Activated naive CD8-positive, alpha-beta T cell treated with anti-CD3 and anti-CD28 coated beads, Interleukin-2, amount 50 U/mL, for 24 hours (primary cell): ENCODE data around the gene PKMYT1.

Experiments
- ATAC-seq: fragments of 150-1000 bp; cut with Tn5 transposase; one replicate; pipeline ENCODE4 v1.10.0; 2021
- DNase-seq: peaks from one replicate; pipeline ENCODE4 v3.0.0; 2021
- H3K27ac Mint-ChIP-seq: one replicate; pipeline ENCODE4 v1.8.0; 2021; ENCODE audit warnings: mild to moderate bottlenecking, mixed read lengths
- H3K27me3 Mint-ChIP-seq: one replicate; pipeline ENCODE4 v1.8.0; 2021; ENCODE audit warnings: mixed read lengths
- H3K36me3 Mint-ChIP-seq: one replicate; pipeline ENCODE4 v1.8.0; 2021; ENCODE audit warnings: low read depth, mixed read lengths
- H3K4me1 Mint-ChIP-seq: one replicate; pipeline ENCODE4 v1.8.0; 2021; ENCODE audit warnings: mixed read lengths
- H3K4me3 Mint-ChIP-seq: one replicate; pipeline ENCODE4 v1.8.0; 2021; ENCODE audit warnings: mild to moderate bottlenecking, moderate library complexity, mixed read lengths
- H3K9me3 Mint-ChIP-seq: one replicate; pipeline ENCODE4 v1.8.0; 2021; ENCODE audit warnings: mixed read lengths

The PKMYT1 gene

DNA sequence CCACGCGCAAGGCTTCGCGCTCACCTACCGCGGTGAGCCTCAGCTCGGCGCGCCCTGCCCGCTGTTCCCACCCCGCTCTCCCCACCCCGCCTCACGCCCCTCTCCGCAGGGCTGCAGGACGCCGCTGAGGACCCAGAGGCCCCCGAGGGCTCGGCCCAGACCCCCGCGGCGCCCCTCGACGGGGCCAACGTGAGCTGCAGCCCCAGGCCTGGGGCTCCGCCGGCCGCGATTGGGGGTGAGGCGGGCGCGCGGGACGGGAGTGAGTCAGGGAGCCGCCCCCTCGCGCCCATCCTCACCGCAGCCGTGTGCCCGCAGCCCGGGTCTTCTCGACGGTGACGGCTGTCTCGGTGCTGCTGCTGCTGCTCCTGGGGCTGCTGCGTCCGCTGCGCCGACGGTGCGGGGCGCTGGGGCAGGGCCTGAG lies 13.0 kb downstream of the PKMYT1 start:
- peaks cover 9% of the 10 kb centered on the region for H3K36me3 Mint-ChIP-seq
- H3K4me1 Mint-ChIP-seq: peaks cover 37% of the 10 kb centered on the region
- no peaks in the 10 kb centered on the region for H3K9me3 Mint-ChIP-seq
- H3K27ac Mint-ChIP-seq: no peak overlapping the region
- no peak overlapping the region for H3K4me3 Mint-ChIP-seq
- H3K27me3 Mint-ChIP-seq: peaks cover 36% of the 10 kb centered on the region
- ATAC-seq: no peak
- DNase-seq: no peak

DNA sequence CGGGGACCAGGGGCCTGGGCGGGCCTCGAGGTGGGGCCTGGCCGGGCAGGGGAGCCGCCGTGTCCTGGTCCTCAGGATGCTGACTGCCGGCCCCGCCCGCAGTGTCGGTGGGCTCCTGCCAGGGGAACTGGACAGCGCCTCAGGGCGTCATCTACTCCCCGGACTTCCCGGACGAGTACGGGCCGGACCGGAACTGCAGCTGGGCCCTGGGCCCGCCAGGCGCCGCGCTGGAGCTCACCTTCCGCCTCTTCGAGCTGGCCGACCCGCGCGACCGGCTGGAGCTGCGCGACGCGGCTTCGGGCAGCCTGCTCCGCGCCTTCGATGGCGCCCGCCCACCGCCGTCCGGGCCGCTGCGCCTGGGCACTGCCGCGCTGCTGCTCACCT lies 13.4 kb downstream of the PKMYT1 start:
- no peak overlapping the region for H3K27ac Mint-ChIP-seq
- ATAC-seq (no peak), DNase-seq (no peak)
- peaks cover 39% of the 10 kb centered on the region for H3K27me3 Mint-ChIP-seq
- peaks cover 37% of the 10 kb centered on the region for H3K4me1 Mint-ChIP-seq
- H3K9me3 Mint-ChIP-seq: no peaks in the 10 kb centered on the region
- H3K4me3 Mint-ChIP-seq: no peak overlapping the region
- H3K36me3 Mint-ChIP-seq: peaks cover 5% of the 10 kb centered on the region

DNA sequence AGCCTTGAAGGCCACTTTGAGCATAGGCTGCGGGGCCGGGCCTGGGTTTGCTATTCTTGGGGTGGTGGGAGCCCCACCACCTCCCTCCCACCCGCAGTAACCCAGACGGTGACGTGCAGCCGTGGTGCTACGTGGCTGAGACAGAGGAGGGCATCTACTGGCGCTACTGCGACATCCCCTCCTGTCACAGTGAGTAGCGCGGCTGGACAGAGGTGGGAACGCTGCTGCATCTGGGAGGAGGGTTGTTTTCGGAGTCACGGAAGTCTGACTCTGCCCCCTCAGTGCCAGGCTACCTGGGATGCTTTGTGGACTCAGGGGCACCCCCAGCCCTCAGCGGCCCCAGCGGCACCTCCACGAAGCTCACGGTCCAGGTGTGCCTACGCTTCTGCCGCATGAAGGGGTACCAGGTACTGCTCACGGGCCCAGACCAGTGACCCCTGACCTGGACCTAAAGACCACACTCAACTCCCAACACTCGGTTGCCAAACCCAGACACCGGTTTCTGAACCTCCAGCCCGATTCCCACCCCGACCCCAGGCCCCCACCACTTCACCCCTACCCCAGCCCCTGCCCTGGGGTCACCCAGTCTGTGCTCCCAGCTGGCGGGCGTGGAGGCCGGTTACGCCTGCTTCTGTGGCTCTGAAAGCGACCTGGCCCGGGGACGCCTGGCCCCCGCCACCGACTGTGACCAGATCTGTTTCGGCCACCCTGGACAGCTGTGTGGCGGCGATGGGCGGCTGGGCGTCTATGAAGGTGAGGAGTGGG lies 14.0 kb downstream of the PKMYT1 start:
- Mint-ChIP-seq H3K4me1 (peaks cover 38% of the 10 kb centered on the region), H3K36me3 (peaks cover 5% of the 10 kb centered on the region), H3K9me3 (no peaks in the 10 kb centered on the region), H3K27me3 (peaks cover 42% of the 10 kb centered on the region), H3K4me3 (no peak overlapping the region), H3K27ac (no peak overlapping the region)
- no peak for DNase-seq
- no peak for ATAC-seq

DNA sequence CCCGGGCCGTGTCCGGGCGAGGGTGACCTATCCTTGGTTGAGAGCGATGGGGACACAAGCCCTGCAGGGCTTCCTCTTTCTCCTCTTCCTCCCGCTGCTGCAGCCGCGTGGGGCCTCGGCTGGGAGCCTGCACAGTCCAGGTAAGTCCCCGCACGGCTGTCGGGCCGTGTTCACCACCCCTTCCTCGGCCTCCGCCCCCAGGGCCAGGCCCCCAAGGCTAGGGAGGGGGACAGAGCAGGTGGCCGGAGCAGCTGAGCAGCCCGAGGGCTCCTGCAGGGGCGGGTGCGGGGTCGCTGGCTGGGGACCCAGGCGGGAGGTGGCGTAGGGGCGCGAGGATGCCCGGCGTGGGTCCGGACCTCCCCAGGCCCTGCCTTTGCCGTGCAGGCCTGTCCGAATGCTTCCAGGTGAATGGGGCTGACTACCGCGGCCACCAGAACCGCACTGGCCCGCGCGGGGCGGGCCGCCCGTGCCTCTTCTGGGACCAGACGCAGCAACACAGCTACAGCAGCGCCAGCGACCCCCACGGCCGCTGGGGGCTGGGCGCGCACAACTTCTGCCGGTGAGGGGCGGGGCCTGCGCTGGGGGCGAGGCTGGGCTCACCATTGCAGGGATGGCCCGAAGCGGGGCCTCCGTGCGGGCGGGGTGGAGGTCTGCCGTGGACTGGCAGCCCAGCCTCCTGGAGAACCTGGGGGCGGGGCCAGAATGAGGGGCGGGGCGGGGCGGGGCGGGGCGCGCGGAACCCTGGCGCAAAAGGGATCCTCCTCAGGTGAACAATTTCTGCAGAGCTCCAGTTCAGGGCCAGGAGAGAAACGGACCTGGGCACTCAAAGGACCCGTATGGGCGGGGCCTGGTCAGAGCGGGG lies 15.5 kb downstream of the PKMYT1 start:
- peaks cover 43% of the 10 kb centered on the region for H3K27me3 Mint-ChIP-seq
- H3K27ac Mint-ChIP-seq: no peak overlapping the region
- no peaks in the 10 kb centered on the region for H3K9me3 Mint-ChIP-seq
- H3K4me1 Mint-ChIP-seq: peaks cover 30% of the 10 kb centered on the region
- H3K4me3 Mint-ChIP-seq: peak overlapping the region; percentile 76
- DNase-seq (peak; percentile 70), ATAC-seq (peak; percentile 17)
- H3K36me3 Mint-ChIP-seq: no peaks in the 10 kb centered on the region

DNA sequence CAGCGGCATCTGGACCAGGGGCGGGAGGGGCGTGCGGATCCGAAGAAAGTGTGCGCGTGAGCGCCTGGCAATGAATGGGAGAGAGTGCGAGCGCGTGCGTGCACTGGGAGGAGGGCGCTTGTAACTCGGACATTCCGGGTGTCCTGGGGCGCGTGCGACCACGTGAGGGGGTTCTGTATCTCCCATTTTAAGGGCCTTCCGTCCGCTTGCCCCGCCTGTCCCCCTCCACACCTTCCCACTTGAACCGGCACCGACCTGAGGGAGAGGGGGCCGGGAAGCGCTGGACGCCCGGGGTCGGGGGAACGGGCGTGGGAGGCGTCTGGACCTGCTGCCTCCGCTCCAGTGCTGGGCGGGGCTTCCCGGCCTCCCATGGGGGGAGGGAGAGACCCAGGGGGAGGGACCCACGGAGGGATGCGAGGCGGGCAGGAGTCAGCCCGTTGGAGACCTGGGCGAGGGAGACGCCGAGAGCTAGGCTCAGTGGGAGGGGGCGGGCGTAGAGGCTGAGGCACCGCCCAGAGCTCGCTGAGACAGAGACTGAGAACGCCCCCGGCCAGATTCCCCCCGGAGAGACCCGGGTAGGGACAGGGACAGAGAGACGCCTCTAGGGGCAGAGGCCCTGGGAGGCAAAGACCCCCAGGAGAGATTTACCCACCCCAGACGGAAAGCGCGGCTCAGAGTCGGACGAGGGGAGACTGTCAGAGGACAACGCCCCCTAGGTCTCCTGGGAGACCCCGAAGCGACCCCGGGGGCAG lies 16.3 kb downstream of the PKMYT1 start, which contains the start of gene KREMEN2:
TSS of gene KREMEN2 (plus strand) at position 553 of the 752 bp plus-strand sequence. CDS start 246 bp downstream, outside the sequence.
- Mint-ChIP-seq H3K27me3 (peaks cover 46% of the 10 kb centered on the region), H3K9me3 (no peaks in the 10 kb centered on the region), H3K27ac (no peak within 1 kb of the TSS), H3K4me1 (peaks cover 30% of the 10 kb centered on the region), H3K4me3 (peak within 1 kb of the TSS; percentile 76), H3K36me3 (no peaks in the 10 kb centered on the region)
- DNase-seq (peak; percentile 42), ATAC-seq (peak; percentile 13)

DNA sequence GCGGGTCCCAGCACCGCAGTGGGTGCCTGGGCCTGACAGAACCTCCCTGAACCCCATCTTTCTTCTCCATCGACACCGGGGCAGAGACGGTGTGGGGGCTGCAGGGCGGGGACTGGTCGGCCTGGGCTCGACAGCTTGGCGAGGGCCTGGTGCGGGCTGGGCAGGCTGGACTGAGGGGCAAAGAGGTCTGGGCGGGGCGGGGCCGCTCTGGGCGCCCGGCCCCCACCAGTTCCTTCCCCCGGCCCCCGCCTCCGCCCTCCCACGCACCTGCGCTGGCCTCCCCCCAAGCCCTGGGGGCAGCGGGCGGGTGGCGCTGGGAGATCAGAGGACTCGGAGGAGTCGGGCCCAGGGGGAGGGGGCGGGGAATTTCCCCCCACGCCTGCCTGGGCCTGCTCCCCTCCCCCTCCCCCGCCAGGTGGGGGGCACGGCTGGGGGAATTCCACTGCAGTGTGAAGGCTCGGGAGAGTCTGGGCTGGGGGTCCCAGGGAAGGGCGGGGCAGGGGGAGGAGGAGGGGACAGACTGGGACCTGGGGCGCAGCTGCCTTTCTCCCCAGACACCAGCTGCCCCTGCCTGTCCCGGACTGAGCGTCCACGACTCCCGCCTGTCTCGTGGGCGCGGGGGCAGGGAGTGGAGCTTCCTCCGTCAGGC lies 17.0 kb downstream of the PKMYT1 start:
- DNase-seq (no peak), ATAC-seq (no peak)
- Mint-ChIP-seq H3K36me3 (no peaks in the 10 kb centered on the region), H3K27me3 (peaks cover 42% of the 10 kb centered on the region), H3K4me1 (peaks cover 24% of the 10 kb centered on the region), H3K9me3 (no peaks in the 10 kb centered on the region), H3K27ac (no peak overlapping the region), H3K4me3 (peak overlapping the region; percentile 76)

DNA sequence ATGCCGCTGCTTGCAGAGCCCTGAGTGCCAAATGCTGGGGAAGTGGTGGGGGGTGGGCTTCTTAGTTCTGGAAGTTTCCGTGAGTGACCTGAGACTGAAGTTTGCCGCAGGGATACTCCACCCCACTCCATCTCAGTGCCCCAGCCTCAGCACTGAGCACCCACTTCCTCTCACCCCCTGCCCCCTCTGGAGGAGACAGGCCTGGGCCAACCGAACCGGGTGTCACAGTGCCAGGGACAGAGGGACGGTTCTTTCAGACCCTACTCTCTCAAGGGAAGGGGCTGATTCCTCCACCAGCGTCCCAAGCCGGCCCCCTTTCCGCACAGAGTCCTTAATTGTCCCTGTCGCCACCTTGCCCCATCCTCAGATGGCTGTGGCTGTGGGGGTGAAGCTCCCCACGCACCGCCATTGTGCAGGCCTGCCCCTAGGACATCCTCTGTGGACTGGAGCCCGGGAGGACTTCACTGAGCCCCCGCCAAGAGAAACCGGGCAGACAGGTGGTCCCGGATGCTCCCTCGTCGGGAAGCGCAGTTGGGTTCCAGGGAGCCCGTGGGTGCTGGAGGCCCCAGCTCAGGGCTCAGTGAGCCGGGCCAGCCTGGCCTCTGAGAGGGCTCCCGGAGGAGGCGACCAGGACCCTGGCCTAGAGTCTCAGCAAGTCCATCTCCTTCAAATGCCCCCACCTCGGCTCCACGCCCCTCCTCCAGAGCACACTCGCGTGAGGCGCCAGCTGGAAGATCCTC lies 17.7 kb downstream of the PKMYT1 start:
- Mint-ChIP-seq H3K27me3 (peaks cover 37% of the 10 kb centered on the region), H3K4me1 (peaks cover 21% of the 10 kb centered on the region), H3K4me3 (no peak overlapping the region), H3K36me3 (no peaks in the 10 kb centered on the region), H3K9me3 (no peaks in the 10 kb centered on the region), H3K27ac (no peak overlapping the region)
- DNase-seq (no peak), ATAC-seq (no peak)

DNA sequence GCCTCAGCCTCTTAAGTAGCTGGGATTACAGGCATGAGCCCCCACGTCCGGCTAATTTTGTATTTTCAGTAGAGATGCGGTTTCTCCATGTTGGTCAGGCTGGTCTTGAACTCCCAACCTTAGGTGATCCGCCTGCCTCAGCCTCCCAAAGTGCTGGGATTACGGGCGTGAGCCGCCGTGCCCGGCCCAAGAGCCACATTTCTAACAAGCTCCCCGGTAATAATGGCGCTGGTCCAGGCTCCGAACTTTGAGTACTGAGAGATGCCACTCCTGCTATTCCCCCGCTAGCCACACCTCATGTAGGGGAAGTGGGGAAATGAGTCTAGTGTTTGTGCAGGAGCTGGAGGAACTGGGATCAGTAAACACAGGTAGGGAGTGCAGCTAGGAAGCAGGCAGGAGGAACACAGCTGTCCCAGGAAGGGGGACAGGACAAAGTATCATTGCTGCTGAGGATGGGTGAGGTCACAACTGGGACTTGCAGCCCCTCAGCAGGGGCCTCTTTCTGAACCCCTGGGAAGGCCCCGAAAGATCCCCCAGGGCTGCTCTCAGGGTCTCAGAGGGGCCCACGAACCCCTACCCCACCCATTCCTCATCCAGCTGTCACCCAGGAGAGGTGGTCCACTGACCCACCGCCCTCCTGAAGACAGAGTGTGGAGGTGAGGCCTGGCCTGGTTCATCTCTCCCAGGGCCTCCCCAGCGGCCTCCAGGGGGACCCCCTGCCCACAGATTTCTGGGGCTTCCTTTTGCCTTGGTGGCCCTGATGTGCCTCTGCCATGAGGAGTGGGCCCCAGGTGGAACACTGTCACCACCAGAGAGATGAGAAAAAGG lies 19.8 kb downstream of the PKMYT1 start:
- Mint-ChIP-seq H3K9me3 (no peaks in the 10 kb centered on the region), H3K4me1 (peaks cover 16% of the 10 kb centered on the region), H3K36me3 (no peaks in the 10 kb centered on the region), H3K4me3 (no peak overlapping the region), H3K27ac (no peak overlapping the region), H3K27me3 (peaks cover 32% of the 10 kb centered on the region)
- ATAC-seq (no peak), DNase-seq (no peak)

DNA sequence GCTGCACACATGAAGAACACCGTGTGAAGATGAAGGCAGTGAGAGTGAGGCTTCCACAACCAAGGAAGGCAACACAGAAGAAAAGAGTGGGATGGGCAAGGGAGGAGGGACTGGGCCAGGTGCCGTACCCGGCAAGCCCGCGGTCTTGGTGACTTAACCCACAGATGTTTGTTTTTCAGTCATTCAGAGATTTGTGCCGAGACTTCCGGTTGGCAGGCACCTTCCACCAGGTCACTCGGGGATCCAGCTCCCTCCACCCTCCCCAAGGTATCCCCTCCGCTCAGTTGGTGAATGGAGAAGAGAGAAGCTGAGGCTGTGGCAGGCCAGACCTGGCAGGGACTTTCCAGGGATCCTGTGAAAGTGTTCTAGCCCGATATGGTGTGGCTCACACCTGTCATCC lies 21.0 kb downstream of the PKMYT1 start:
- peaks cover 12% of the 10 kb centered on the region for H3K4me1 Mint-ChIP-seq
- H3K27me3 Mint-ChIP-seq: peaks cover 29% of the 10 kb centered on the region
- H3K36me3 Mint-ChIP-seq: no peaks in the 10 kb centered on the region
- no peak overlapping the region for H3K4me3 Mint-ChIP-seq
- H3K27ac Mint-ChIP-seq: no peak overlapping the region
- DNase-seq (no peak), ATAC-seq (no peak)
- no peaks in the 10 kb centered on the region for H3K9me3 Mint-ChIP-seq

DNA sequence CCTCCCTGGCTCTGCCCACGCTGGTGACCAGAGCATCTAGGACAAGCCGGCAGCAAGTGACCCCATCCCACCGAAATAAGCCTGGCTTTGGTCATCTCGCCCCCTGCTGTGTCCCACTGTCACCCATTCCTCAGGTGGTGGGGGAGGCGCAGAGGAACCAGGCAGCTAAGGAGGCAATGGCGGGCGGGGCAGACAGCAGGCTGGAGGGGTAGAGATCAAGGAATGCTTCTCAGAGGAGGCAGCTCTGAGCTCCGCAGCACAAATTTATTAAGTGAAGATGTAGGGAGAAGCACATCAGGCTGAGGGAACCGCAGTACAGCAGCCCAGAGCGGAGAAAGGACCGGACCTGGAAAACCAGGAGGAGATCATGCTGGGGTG lies 23.7 kb downstream of the PKMYT1 start:
- Mint-ChIP-seq H3K4me3 (no peak overlapping the region), H3K27me3 (peaks cover 11% of the 10 kb centered on the region), H3K4me1 (no peaks in the 10 kb centered on the region), H3K9me3 (no peaks in the 10 kb centered on the region), H3K27ac (no peak overlapping the region), H3K36me3 (no peaks in the 10 kb centered on the region)
- DNase-seq (no peak), ATAC-seq (no peak)

DNA sequence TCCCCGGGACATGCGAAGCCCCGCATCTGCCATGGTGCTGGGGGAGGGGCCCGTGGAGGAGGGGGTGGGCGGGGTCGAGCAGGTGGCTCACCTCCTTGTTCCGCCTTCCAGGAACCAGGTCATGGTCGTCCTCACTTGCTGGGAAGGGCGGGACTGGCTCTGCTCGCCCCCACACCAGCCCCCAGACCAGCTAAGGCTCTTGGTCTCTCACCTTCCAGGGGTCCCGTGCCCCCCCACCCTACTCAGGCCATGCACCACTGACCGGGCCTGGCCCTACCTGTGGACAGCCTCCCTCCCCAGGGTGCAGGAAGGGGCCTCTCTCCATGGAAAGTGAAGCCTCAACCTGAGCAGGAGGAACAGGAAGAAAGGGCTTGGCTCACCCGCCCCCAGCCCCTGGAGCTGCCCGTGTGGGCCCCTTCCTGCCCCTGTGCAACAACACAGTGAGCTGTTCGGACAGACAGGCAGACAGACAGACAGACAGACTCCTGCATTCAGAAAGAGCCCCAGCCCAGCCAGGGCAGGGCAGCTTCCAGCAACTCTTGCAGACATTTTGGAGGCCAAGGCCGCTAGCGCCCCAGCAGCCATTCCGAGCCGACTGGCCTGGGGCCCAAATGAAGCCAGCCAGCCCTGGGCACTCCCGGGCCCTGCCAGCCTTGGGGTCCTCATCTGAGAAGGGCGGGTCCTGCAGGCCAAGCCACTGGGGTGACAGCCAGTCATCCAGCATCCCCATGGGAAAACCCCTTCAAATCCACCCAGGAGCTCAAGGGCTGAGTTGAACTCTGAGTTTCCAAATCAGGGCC lies 24.3 kb downstream of the PKMYT1 start:
- ATAC-seq: no peak
- H3K27me3 Mint-ChIP-seq: peaks cover 11% of the 10 kb centered on the region
- no peaks in the 10 kb centered on the region for H3K4me1 Mint-ChIP-seq
- H3K4me3 Mint-ChIP-seq: no peak overlapping the region
- no peak for DNase-seq
- H3K27ac Mint-ChIP-seq: no peak overlapping the region
- H3K36me3 Mint-ChIP-seq: no peaks in the 10 kb centered on the region
- H3K9me3 Mint-ChIP-seq: no peaks in the 10 kb centered on the region

DNA sequence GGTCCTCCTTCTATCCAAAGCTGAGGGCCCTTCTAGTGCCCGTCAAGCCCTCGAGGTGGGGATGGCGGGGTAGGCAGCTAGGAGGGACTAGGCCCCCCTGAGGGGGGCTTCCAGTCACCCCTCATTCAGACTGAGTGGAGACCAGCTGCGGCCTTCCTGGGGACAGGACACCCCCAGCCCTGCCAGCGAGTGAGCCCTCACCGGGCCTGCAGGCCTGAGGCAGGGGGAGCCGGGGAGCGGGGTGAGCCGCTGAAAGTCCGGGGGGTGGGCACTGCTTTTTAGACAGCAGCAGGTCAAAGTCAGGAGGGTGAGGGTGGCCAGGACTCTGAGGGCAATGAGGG lies 24.8 kb downstream of the PKMYT1 start:
- no peak overlapping the region for H3K4me3 Mint-ChIP-seq
- H3K27me3 Mint-ChIP-seq: peaks cover 11% of the 10 kb centered on the region
- H3K4me1 Mint-ChIP-seq: no peaks in the 10 kb centered on the region
- H3K27ac Mint-ChIP-seq: no peak overlapping the region
- H3K9me3 Mint-ChIP-seq: no peaks in the 10 kb centered on the region
- no peaks in the 10 kb centered on the region for H3K36me3 Mint-ChIP-seq
- DNase-seq (no peak), ATAC-seq (no peak)
